Measurements from ENCODE around the gene NKD1. TPM values are rescaled to one million over a fixed set of nuclear protein-coding genes. Genes with fewer than 3 reads are reported as not detected.

Gene NKD1
- total and polyA plus RNA-seq, 8 donors: 12.5 to 46.9 (median 37.9) TPM

GRCh38 chr16:50680556-50680893 is 132.3 kb downstream of the NKD1 start:
- H3K9me3 ChIP-seq: no peaks in the 10 kb centered on the region
- peaks cover 0 to 89% of the 10 kb centered on the region in 2 donors for H3K4me1 ChIP-seq
- no peak for ATAC-seq
- peak overlapping the region; percentile 13 to 61 for H3K4me3 ChIP-seq
- no peak for DNase-seq
- H3K27me3 ChIP-seq: no peaks in the 10 kb centered on the region
- no peak for TF ChIP-seq CTCF (IDR thresholded peaks at IDR 0.05)
- intact Hi-C loops (cut with DNase I): no loop called here
- H3K36me3 ChIP-seq: peaks cover 0 to 15% of the 10 kb centered on the region in 2 donors
- H3K27ac ChIP-seq: peak overlapping the region in 1 of 2 donors; percentile 81

- peaks cover 0 to 89% of the 10 kb centered on the region in 2 donors for H3K4me1 ChIP-seq
- intact Hi-C loops (cut with DNase I): no loop called here
- peaks cover 0 to 10% of the 10 kb centered on the region in 2 donors for H3K36me3 ChIP-seq
- no peaks in the 10 kb centered on the region for H3K27me3 ChIP-seq
- peak; percentile 45 for ATAC-seq
- no peaks in the 10 kb centered on the region for H3K9me3 ChIP-seq
- H3K4me3 ChIP-seq: peak within 1 kb of the TSS; percentile 13 to 61
- no peak for TF ChIP-seq CTCF (IDR thresholded peaks at IDR 0.05)
- peak in 2 of 4 donors; percentile 73 to 84 for DNase-seq
- peak within 1 kb of the TSS; percentile 48 to 81 for H3K27ac ChIP-seq
Measured at GRCh38 chr16:50681021-50681885, 133.1 kb downstream of the NKD1 start, which contains the start of gene SNX20. SNX20 (minus strand) TSS chr16:50681312; CDS start chr16:50677526, 3,786 bp downstream.

GRCh38 chr16:50683689-50684374 is 135.6 kb downstream of the NKD1 start:
- ATAC-seq (peak; percentile 60), DNase-seq (peak in 2 of 4 donors; percentile 63 to 81)
- Histone ChIP-seq H3K27me3 (no peaks in the 10 kb centered on the region), H3K27ac (peak overlapping the region in 1 of 2 donors; percentile 89), H3K36me3 (no peaks in the 10 kb centered on the region), H3K4me3 (no peak overlapping the region), H3K9me3 (no peaks in the 10 kb centered on the region), H3K4me1 (peaks cover 0 to 82% of the 10 kb centered on the region in 2 donors)
- no peak for TF ChIP-seq CTCF (IDR thresholded peaks at IDR 0.05)
- intact Hi-C loops (cut with DNase I): no loop called here

- Histone ChIP-seq H3K27me3 (no peaks in the 10 kb centered on the region), H3K27ac (peak overlapping the region in 1 of 2 donors; percentile 89), H3K4me1 (peaks cover 0 to 71% of the 10 kb centered on the region in 2 donors), H3K36me3 (no peaks in the 10 kb centered on the region), H3K4me3 (no peak overlapping the region), H3K9me3 (no peaks in the 10 kb centered on the region)
- peak; percentile 47 for ATAC-seq
- no peak for TF ChIP-seq CTCF (IDR thresholded peaks at IDR 0.05)
- intact Hi-C loops (cut with DNase I): no loop called here
- DNase-seq: peak in 1 of 4 donors; percentile 66
Measured at GRCh38 chr16:50684823-50685461, 136.7 kb downstream of the NKD1 start.
